Measurements from ENCODE around the gene ERICH6.

Gene ERICH6

GRCh38 chr3:150640256-150640655 lies 63.5 kb downstream of the ERICH6 start:
- TF ChIP-seq CTCF (conservative IDR thresholded peaks at IDR 0.05) = no peak
- H3K27ac ChIP-seq = no peak overlapping the region

GRCh38 chr3:150639262-150639661 lies 64.5 kb downstream of the ERICH6 start:
- no peak overlapping the region for H3K27ac ChIP-seq
- TF ChIP-seq CTCF (conservative IDR thresholded peaks at IDR 0.05) = no peak

DNA sequence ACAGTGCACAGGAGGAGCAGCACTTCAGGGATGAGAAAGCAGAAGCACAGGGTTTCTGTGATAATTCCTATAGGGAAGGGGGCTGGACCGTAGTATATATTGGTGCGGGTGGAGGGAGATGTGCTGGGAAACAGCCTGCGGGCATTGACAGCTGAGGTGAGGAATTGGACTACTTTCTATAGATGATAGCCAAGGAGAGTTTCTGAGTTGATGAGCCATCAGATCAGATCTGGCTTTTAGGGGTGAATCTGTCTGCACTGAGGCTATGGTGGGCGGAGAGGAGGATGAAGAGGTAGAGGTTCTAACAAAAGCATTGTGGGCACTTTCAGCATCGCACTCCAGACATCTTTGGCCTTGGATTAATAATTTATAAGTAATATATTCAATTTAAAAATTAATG lies 67.5 kb downstream of the ERICH6 start:
- no peak for TF ChIP-seq CTCF (conservative IDR thresholded peaks at IDR 0.05)

GRCh38 chr3:150635526-150635925 lies 68.2 kb downstream of the ERICH6 start:
- TF ChIP-seq CTCF (conservative IDR thresholded peaks at IDR 0.05) = no peak
- no peak overlapping the region for H3K27ac ChIP-seq

More for the DNA sequence above, 67.5 kb downstream of the ERICH6 start:
- no peak overlapping the region for H3K27ac ChIP-seq

DNA sequence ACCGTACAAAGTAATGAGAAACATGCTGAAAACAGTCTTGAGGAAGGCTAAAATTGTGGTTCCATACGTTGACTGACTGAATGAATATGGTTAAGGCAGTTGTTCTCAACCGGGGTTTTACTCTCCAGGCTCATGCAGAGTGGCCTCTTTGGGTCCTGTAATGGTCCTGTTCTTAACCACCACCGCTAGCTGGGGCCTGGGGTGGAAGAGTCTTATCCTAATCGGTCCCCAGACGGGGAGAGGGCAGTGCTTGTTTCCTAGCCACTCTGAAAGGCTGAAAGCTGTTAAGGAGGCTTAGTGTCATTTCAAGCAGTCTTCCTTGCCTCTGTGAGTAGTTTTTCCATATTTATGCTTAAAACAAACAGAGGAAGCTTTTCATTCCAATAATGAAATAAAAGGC lies 68.6 kb downstream of the ERICH6 start:
- no peak overlapping the region for H3K27ac ChIP-seq
- TF ChIP-seq CTCF (conservative IDR thresholded peaks at IDR 0.05) = no peak

DNA sequence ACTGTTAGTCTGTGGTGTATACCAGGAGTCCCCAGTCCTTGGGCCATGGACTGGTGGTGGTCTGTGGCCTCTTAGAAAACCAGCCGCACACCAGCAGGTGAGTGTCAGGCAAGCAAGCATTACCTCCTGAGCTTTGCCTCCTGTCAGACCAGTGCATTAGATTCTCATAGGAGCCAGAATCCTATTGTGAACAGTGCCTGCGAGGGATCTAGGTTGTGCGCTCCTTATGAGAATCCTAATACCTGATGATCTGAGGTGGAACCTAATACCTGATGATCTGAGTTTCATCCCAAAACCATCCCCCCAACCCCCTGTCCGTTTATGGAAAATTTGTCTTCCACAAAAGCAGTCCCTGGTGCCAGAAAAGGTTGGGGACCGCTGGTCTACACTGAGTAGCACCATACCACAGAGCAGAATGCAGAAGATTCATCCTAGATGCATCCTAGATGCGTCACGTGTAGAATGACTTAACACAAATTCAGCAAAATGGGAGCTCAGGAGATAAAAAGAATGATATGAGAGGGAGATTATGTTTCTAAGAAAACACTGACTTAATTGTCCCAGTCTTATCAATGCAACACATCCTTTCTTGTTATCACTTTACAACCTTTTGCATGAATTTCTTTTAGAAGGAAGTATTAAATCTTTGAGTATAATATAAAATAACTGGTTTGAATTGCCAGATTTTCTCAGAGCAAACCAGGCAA lies 72.1 kb downstream of the ERICH6 start:
- TF ChIP-seq CTCF (conservative IDR thresholded peaks at IDR 0.05) = no peak
- no peak overlapping the region for H3K27ac ChIP-seq

DNA sequence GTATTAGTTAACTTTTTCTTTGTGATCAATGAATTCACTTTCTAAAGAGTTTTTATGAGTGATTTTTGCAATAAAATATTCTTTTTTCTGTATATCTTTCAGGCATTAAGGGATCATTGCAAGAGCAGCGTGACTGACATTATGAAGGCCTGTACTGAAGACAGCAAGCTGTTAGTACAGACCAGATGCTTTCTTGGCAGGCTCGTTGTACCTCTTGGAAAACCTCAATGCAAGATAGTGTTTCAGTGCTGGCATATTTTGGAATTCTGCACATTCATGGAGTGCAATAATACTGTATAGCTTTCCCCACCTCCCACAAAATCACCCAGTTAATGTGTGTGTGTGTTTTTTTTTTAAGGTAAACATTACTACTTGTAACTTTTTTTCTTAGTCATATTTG lies 76.2 kb downstream of the ERICH6 start:
- TF ChIP-seq CTCF (conservative IDR thresholded peaks at IDR 0.05) = no peak
- H3K27ac ChIP-seq = no peak overlapping the region
